ENCODE measurements around the gene GABRG3. TPM values are rescaled to one million over a fixed set of nuclear protein-coding genes. Genes with fewer than 3 reads are reported as not detected.
A peak's percentile ranks its signal among the peaks of the same experiment; 100 is the strongest.

Gene GABRG3
- total RNA-seq, 1 experiment from 2014 or later, result 0.15 TPM

DNA sequence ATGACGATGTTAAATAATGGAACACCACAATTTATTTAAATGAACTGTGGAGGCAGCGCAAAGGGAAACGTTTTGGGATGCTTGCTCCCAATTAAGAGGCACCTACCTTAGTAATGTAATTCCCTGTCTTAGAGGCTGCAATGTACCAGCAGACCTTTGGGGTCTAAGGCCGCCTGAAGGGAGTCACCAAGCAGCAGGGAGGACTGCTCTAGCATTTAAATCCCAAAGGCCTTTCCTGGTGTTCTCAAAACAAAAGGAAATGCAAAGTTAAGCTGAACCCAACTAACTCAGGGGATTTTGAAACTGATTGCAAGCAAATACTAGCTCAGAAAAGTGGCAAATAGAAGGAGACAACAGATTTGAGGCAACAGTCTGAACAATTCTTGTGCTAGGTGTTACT is 510.8 kb downstream of the GABRG3 start:
- TF ChIP-seq, protein P1, sequence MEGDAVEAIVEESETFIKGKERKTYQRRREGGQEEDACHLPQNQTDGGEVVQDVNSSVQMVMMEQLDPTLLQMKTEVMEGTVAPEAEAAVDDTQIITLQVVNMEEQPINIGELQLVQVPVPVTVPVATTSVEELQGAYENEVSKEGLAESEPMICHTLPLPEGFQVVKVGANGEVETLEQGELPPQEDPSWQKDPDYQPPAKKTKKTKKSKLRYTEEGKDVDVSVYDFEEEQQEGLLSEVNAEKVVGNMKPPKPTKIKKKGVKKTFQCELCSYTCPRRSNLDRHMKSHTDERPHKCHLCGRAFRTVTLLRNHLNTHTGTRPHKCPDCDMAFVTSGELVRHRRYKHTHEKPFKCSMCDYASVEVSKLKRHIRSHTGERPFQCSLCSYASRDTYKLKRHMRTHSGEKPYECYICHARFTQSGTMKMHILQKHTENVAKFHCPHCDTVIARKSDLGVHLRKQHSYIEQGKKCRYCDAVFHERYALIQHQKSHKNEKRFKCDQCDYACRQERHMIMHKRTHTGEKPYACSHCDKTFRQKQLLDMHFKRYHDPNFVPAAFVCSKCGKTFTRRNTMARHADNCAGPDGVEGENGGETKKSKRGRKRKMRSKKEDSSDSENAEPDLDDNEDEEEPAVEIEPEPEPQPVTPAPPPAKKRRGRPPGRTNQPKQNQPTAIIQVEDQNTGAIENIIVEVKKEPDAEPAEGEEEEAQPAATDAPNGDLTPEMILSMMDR (conservative IDR thresholded peaks at IDR 0.05), result peak; percentile 14; the same call in 1 of the 3 replicates
- Histone ChIP-seq H3K14ac (ENCODE audit: insufficient read depth, low read length) (no peak overlapping the region), H4K91ac (ENCODE audit: insufficient read length, low read depth, low read length) (no peak overlapping the region), H4K5ac (ENCODE audit: insufficient read length, low read depth, low read length) (no peak overlapping the region), H3K9me3 (ENCODE audit: control insufficient read depth, low read depth, low read length) (no peaks in the 10 kb centered on the region), H3K27me3 (ENCODE audit: insufficient read depth, low read length) (no peaks in the 10 kb centered on the region), H3T11ph (ENCODE audit: low read length) (no peak overlapping the region), H3K4me1 (ENCODE audit: insufficient read depth, low read length) (peaks cover 14% of the 10 kb centered on the region; the same call in 1 of the 2 replicates), H3K9ac (ENCODE audit: extremely low read depth, insufficient read length, low read length) (no peak overlapping the region), H3K18ac (ENCODE audit: insufficient read length, low read depth, low read length) (no peak overlapping the region), H2AFZ (ENCODE audit: low read length) (no peak overlapping the region), H2BK20ac (ENCODE audit: low read depth, low read length, poor library complexity, severe bottlenecking) (no peak overlapping the region), H2BK5ac (ENCODE audit: insufficient read length, low read length) (no peak overlapping the region), H3K23me2 (ENCODE audit: insufficient read length, low read depth, low read length, poor library complexity, severe bottlenecking) (no peaks in the 10 kb centered on the region), H3K56ac (ENCODE audit: insufficient read length, low read depth, low read length) (no peak overlapping the region), H3K79me2 (ENCODE audit: insufficient read depth, low read length) (no peaks in the 10 kb centered on the region), H3K27ac (ENCODE audit: insufficient read length, low read depth, low read length) (no peak overlapping the region), H2BK12ac (ENCODE audit: insufficient read length, low read depth, low read length) (no peak overlapping the region), H3K23ac (ENCODE audit: insufficient read length, low read depth, low read length) (no peak overlapping the region), H2AK5ac (ENCODE audit: insufficient read length, low read length) (no peak overlapping the region), H3K4me2 (ENCODE audit: insufficient read depth, insufficient read length, low read length) (peak overlapping the region; percentile 4), H4K20me1 (ENCODE audit: control insufficient read depth, insufficient read depth, insufficient read length) (no peaks in the 10 kb centered on the region), H2BK15ac (ENCODE audit: low read depth, low read length) (no peak overlapping the region), H3K79me1 (ENCODE audit: insufficient read depth, low read depth, low read length, poor library complexity, severe bottlenecking) (no peaks in the 10 kb centered on the region), H4K8ac (replicated peaks; ENCODE audit: insufficient read length, low read depth, low read length) (no peak overlapping the region), H2BK120ac (ENCODE audit: low read depth, low read length, poor library complexity, severe bottlenecking) (no peak overlapping the region), H3K4ac (ENCODE audit: low read depth, low read length) (no peak overlapping the region)
- peak; percentile 62 for DNase-seq
- Mint-ChIP-seq H3K36me3 (ENCODE audit: insufficient read depth in 1 of 3, low read depth in 3 of 3) (peaks cover 0 to 11% (median 7%) of the 10 kb centered on the region in 3 experiments; a peak in 4 of 7 replicates), H3K4me3 (peak overlapping the region in 1 of 2 experiments; percentile 26; a peak in 1 of 5 replicates), H3K27ac (peak overlapping the region in 1 of 3 experiments; percentile 51; a peak in 2 of 7 replicates), H3K27me3 (ENCODE audit: low read depth) (peaks cover 2% of the 10 kb centered on the region), H3K4me1 (peaks cover 31 to 33% of the 10 kb centered on the region in 2 experiments), H3K9me3 (peaks cover 9% of the 10 kb centered on the region in 2 experiments; a peak in 4 of 5 replicates)
- no CpG with 5 or more reads among the region's 4 CpGs for WGBS (ENCODE audit: extremely low coverage, insufficient read length, low lambda C conversion rate)
